ENCODE results near the gene CNPY3.
"Not testable (repeated sequence)": the region's sequence is repeated elsewhere in the genome, so short reads cannot be mapped to it uniquely, and the experiment has no call there.

The CNPY3 gene

DNA sequence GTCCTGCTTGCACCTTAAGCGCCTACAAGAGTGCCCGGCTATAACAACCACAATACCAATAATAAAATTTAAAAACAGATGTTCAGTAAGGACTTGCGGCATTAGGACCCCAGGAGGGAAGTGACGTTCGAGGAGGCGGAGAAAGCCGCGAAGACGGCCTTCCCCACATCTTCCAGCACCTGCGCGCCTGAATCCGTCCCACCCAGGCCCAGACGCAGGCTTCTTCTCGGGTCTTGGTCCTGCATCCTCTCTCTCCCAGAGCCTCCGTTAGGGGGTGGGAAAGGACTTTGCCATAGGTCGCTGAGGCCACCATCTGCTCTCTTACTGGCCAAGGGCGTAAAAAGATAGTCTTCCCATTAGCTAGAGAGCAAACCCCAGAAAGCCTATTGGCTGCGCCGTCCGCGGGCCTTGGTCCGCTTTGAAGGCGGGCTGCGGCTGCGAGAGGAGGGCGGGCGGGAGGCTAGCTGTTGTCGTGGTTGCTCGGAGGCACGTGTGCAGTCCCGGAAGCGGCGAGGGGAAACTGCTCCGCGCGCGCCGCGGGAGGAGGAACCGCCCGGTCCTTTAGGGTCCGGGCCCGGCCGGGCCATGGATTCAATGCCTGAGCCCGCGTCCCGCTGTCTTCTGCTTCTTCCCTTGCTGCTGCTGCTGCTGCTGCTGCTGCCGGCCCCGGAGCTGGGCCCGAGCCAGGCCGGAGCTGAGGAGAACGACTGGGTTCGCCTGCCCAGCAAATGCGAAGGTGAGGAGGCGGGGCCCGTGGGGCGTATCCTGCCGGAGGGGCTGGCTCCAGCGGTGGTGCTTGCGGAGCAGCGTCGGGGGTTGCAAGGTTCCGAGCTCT, at the start of gene CNPY3:
CNPY3 (plus strand) TSS at position 495 of the 835 bp plus-strand sequence; CDS start at position 586, 91 bp downstream.
- peak; percentile 98 for DNase-seq

- not testable (repeated sequence) for DNase-seq
These were observed 49.0 kb upstream of the CNPY3 start for GRCh38 chr6:42880240-42880817.

DNA sequence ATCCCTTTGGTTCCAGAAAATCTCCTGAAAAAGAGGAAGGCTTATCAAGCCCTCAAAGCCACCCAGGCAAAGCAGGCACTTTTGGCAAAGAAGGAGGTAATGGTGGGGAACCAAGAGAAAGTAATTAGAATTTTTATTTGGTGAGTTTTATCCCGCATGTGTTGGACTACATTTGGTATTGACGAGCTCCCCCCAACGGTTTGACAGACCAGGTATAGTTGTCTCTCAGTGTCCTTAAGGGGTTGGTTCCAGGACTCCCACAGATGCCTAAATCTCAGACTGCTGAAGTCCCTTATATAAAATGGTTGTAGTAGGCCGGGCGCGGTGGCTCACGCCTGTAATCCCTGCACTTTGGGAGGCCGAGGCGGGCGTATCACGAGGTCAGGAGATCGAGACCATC, 48.4 kb upstream of the CNPY3 start:
- DNase-seq, result not testable (repeated sequence)

- DNase-seq, result no peak
These were observed 43.6 kb upstream of the CNPY3 start for GRCh38 chr6:42885702-42886101.

DNA sequence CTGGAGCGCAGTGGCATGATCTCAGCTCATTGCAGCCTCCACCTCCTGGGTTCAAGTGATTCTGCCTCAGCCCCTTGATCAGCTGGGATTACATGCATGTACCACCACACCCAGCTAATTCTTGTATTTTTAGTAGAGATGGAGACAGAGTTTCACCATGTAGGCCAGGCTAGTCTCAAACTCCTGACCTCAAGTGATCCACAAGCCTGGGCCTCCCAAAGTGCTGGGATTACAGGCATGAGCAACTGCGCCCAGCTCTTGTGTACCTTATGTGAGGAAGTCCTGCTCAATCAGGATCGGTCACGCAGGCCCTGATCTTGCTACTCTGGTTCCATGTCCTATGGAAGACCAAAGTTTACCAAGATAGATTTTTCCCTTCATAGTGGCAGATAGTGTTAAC, 41.1 kb upstream of the CNPY3 start:
- DNase-seq, result not testable (repeated sequence)

DNA sequence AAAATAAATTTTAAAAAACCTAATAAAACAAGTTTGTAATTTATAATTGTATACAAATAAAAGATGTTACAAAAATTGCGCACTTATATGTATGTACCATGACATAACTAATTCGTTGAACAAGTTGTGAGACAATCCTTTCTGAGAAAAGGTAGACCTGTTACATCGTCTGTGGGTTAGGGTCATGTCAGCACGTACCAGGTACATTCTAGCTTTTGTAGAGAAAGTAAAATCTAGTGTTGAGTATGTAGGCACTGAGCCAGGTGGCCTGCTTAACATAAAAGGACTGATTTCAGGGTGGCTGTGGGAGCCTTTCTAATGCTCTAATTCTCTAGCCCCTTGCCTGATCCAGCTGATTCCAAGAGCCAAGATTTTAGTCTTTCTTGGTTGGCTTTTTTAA, 39.5 kb upstream of the CNPY3 start:
- DNase-seq, result no peak

DNA sequence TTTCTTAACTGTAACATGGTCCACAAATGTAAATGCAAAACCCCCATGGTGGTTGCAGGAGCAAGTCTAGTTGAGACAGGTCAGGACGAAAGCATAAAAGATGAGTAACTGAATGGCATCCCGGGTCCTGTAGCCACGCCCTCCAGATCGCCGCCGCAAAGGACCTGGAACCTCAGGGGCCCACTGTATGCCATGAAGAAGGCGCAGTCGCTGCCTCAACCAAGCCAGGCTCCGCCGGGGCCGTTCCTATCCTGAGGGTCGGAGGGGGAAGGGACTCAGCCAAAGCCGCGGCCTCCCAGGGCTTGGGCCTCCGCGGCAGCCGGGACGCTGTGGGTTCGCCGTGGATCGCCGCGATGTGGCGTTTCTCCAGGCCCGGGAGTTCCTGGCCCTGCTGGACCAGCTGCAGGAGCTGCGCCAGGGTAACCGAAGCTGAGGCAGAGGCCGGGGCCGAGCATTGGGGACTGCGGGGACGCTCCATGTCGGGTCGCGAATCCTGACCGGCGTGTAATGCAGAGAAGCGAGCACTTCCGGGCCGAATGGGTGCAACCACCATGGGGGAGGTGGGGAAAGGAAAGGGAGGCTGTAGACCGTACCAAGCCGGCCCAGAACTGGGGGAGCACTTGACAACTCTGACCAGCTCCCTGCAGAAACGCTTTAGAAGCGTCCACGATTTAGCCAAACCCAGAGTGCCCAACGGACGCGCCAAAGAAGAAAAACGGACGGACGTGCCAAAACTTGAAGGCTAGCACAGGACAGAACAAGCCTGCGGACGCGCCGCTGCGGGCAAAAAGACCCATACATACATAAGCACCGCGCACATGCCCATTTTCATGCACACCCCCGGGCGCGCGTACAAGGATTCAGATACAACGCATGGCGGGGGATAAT, 38.7 kb upstream of the CNPY3 start:
- DNase-seq, result peak; percentile 82

DNA sequence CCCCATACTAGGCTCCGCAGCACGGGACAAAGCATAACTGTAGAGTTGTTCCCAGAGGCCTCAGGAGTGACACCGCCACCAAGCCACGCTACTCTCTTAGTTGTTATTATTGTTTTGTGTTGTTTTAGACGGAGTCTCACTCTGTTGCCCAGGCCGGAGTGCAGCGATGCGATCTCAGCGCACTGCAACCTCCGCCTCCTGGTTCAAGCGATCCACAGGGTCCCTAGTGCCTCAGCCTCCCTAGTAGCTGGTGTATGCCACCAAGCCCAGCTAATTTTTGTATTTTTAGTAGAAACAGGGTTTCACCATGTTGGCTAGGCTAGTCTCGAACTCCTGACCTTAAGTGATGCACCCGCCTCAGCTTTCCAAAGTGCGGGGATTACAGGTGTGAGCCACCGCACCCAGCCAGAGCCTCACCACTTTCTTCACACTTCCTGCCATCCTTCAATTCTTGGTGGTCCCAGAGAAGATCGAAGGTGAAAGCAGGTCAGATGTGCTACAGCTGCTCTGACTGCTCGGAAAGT, 38.0 kb upstream of the CNPY3 start:
- no peak for DNase-seq

DNA sequence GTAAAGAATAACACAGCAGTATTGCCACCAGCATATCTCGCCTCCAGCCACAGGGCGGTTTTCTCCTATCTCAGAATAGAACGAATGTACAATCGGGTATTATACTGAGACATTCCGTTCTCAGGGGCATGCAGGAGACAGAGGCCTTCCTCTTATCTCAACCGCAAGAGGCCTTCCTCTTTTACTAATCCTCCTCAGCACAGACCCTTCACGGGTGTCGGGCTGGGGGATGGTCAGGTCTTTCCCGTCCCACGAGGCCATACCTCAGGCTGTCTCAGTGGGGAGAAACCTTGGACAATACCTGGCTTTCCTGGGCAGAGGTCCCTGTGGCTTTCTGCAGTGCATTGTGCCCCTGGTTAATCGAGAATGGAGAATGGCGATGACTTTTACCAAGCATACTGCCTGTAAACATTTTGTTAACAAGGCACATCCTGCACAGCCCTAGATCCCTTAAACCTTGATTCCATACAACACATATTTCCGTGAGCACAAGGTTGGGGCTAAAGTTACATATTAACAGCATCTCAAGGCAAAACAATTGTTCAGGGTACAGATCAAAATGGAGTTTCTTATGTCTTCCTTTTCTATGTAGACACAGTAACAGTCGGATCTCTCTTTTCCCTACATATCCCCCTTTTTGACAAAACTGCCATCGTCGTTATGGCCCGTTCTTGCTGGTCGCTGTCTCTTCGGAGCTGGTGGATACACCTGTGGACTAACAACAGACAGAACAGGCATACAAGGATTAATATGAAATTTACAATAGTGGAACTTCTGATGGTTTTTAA, 35.0 kb upstream of the CNPY3 start:
- not testable (repeated sequence) for DNase-seq

DNA sequence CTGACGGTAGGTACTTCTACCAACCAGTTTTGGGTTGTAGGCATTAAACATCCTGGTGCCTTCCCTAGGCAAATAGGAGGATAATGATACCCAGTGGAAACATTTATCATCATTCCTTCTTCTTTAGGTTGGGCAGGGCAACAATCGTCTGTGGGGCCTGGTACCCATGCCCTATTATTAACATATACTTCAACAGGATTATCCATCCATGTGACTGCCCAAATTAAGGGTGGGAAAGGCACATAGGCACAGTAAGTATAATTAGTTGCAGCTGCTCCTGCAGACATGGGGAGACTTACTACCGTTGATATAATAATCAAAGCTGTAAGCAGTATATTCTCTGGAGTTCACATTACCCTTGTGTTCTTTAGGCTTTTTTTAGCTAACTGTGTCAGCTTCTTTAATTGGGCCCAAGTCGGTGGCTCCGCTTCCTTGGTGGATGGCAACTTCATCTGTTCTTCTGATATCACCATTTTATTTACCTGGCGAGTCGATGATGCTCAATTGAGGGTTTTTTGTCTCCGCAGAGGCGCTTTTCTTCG, 33.0 kb upstream of the CNPY3 start:
- no peak for DNase-seq

GRCh38 chr6:42898891-42899361, 30.4 kb upstream of the CNPY3 start:
- peak; percentile 51 for DNase-seq

DNA sequence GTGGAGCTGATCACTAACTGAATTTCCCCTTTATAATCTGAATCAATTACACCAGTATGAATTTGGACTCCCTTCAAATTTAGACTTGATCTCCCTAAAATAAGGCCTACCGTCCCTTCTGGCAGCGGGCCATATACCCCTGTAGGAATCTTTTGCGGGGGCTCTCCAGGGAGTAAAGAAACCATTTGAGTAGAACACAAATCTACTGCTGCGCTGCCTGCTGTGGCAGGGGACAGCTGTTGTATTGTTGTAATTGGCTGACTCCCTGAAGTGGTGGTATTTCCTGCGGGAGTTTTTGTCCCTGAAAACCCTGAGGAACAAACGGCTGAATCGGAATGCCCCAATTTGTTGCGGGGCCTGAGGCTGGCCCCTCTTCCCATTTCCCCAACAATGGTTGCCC, 29.4 kb upstream of the CNPY3 start:
- no peak for DNase-seq

- peak; percentile 83 for DNase-seq
These were observed 27.7 kb upstream of the CNPY3 start for GRCh38 chr6:42901538-42901957.

DNA sequence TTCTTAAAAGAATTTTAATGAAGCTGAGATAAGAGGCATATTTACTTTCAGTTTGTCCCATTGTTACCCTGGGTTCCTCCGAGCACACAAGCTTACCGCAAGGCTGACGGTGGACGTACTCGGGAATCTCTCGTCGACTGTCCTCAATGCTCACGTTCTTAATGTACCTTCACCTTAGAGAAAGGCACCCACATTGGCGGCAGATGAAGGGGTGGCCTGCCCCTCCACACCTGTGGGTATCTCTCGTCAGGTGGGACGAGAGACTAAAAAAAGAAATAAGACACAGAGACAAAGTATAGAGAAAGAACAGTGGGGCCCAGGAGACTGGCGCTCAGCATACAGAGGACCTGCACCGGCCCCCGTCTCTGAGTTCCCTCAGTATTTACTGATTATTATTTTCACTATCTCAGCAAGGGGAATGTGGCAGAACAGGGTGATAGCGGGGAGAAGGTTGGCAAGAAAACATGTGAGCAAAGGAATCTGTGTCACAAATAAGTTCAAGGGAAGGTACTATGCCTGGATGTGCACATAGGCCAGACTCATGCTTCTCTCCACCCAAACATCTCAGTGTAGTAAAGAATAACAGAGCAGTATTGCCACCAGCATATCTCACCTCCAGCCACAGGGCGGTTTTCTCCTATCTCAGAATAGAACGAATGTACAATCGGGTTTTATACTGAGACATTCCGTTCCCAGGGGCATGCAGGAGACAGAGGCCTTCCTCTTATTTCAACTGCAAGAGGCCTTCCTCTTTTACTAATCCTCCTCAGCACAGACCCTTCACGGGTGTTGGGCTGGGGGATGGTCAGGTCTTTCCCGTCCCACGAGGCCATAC, 26.6 kb upstream of the CNPY3 start:
- not testable (repeated sequence) for DNase-seq

DNA sequence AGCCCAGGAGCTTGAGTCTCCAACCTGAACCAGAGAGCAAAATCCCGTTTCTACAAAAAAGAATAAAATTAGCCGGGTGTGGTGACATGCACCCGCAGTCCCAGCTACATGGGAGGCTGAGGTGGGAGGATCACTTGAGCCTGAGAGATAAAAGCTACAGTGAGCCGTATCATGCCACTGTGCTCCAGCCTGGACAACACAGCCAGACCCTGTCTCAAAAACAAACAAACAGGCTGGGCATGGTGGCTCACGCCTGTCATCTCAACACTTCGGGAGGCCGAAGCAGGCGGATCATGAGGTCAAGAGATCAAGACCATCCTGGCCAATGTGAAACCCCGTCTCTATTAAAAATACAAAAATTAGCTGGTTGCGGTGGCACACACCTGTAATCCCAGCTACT, 24.8 kb upstream of the CNPY3 start:
- DNase-seq, result no peak

DNA sequence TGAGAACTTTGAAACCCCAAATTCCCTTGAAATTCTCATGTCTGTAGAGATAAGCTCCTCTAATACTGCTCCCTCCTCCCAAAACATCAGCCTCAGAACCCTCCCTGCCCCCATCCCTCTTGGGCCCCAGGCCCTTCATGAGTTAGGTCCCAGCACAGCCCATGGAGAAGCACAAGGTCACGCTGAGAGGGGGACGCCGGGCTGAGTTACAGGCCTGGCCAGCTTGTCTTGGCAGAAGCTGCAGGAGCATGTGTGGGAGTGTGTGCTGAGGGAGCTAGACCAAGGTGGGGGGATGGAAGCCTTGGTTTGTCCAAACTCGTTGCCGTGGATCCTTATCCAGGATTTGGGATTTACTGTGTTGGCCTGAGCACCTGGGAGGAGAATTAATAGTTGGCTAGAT, 21.9 kb upstream of the CNPY3 start:
- DNase-seq, result no peak

- DNase-seq, result no peak
These were observed 19.4 kb upstream of the CNPY3 start for GRCh38 chr6:42909835-42910234.

GRCh38 chr6:42911171-42912021, 17.9 kb upstream of the CNPY3 start:
- peak; percentile 11 for DNase-seq

- DNase-seq, result no peak
These were observed 14.7 kb upstream of the CNPY3 start for GRCh38 chr6:42914546-42914945.

- no peak for DNase-seq
These were observed 13.5 kb upstream of the CNPY3 start, which contains the start of gene PTCRA for GRCh38 chr6:42915732-42916131. Gene PTCRA, plus strand, starts transcription at chr6:42916053. Its CDS starts 17 bp downstream, at chr6:42916070.

All from DMS153 (cell line).